AG04450 (cell line): Measurements from ENCODE around the gene DOK1. TPM values are rescaled to one million over a fixed set of nuclear protein-coding genes. Genes with fewer than 3 reads are reported as not detected.

Experiments
- CTCF ChIA-PET: fragments of 300-600, 350-600 bp; formaldehyde crosslinking; extraction: SDS; loops from one replicate; lab custom pipeline; 2022; ENCODE audit warnings: antibody characterized with exemption, inconsistent platforms; lab: Charles Lee
- POLR2A ChIA-PET: fragments of 350-600 bp; formaldehyde crosslinking; extraction: SDS; loops from one replicate; lab custom pipeline; 2021; ENCODE audit warnings: antibody characterized with exemption, inconsistent platforms; lab: Yijun Ruan, JAX
- DNase-seq: peaks from one replicate; pipeline ENCODE4 v3.0.0-alpha.2; 2011; ENCODE audit warnings: low read depth, low spot score
- H3K27ac ChIP-seq: one replicate; pipeline ENCODE4 v1.5.1; 2012; ENCODE audit warnings: low read depth, low read length, control low read depth
- H3K27me3 ChIP-seq: one replicate; pipeline ENCODE4 v1.6.0; 2012; ENCODE audit warnings: low read length; ENCODE audit not compliant: control insufficient read depth, insufficient read depth
- H3K4me3 ChIP-seq: 2 replicates; pipeline ENCODE4 v1.5.1; 2011; ENCODE audit warnings: mild to moderate bottlenecking, low read depth, low read length, control low read depth
- H3K9me3 ChIP-seq: 2 replicates; pipeline ENCODE4 v1.5.1; 2012; ENCODE audit warnings: low read length; ENCODE audit not compliant: control insufficient read depth, insufficient read depth
- polyA plus RNA-seq: library from polyadenylated mRNA; depleted of rRNA; stranded (reverse); fragments of >200 nt; gene quantifications from 2 replicates; pipeline ENCODE4 v1.2.3, GENCODE V29; 2011
- TF ChIP-seq, protein P1 (sequence below): IDR thresholded peaks from 2 replicates; pipeline ENCODE4 v1.5.1; 2011; ENCODE audit warnings: low read depth, low read length, control low read depth, inconsistent platforms

DOK1 gene
- polyA plus RNA-seq, 1 experiment, result 16.8 TPM

DNA sequence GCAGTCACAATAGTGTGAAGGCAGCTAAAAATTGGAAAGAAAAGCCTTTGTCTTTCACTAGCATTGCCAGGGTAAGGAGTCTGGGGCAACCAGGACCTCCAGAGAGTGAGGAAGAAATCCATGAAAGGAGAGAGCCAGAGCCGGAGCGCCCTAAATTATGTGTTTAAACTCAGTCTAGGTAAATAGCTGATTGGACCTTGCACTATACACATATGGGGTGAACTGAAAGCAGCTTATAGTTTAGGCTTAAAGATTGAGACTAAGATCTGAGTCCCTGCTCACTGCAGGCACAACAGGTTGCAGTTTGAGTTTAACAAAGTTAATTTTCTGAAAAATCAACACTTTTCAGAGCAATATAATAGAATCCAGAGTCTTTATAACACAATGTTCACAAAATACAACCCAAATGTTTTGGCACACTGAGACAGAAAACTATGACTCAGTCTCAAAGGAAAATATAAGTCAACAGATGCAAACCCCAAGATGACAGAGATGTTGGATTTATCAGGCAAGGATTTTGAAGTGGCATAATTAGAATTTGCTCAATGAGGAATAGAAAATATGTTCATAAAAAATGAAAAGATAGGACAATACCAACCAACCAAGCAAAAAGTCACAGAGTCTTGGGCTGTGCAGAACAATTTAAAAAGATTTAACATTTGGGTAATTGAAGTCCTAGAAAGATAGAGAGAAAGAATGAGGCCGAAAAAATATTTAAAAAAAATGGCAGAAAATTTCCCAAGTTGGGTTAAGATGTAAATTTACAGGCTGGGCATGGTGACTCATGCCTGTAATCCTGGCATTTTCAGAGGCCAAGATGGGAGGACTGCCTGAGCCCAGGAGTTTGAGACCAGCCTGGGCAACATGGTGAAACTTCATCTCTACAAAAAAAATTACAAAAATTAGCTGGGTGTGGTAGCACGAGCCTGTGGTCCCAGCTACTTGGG lies 39.6 kb downstream of the DOK1 start:
- no peak for DNase-seq
- ChIA-PET CTCF (interaction anchor here (0.6 kb wide), 1 partner anchor 8 kb away, joined by 3 read pairs; no protein-coding TSS in a partner anchor), POLR2A (no interaction called here)
- no peak overlapping the region for H3K4me3 ChIP-seq
- no peaks in the 10 kb centered on the region for H3K9me3 ChIP-seq
- H3K27ac ChIP-seq, result no peak overlapping the region
- TF ChIP-seq, protein P1, sequence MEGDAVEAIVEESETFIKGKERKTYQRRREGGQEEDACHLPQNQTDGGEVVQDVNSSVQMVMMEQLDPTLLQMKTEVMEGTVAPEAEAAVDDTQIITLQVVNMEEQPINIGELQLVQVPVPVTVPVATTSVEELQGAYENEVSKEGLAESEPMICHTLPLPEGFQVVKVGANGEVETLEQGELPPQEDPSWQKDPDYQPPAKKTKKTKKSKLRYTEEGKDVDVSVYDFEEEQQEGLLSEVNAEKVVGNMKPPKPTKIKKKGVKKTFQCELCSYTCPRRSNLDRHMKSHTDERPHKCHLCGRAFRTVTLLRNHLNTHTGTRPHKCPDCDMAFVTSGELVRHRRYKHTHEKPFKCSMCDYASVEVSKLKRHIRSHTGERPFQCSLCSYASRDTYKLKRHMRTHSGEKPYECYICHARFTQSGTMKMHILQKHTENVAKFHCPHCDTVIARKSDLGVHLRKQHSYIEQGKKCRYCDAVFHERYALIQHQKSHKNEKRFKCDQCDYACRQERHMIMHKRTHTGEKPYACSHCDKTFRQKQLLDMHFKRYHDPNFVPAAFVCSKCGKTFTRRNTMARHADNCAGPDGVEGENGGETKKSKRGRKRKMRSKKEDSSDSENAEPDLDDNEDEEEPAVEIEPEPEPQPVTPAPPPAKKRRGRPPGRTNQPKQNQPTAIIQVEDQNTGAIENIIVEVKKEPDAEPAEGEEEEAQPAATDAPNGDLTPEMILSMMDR, result no peak
- peaks cover 23% of the 10 kb centered on the region for H3K27me3 ChIP-seq

DNA sequence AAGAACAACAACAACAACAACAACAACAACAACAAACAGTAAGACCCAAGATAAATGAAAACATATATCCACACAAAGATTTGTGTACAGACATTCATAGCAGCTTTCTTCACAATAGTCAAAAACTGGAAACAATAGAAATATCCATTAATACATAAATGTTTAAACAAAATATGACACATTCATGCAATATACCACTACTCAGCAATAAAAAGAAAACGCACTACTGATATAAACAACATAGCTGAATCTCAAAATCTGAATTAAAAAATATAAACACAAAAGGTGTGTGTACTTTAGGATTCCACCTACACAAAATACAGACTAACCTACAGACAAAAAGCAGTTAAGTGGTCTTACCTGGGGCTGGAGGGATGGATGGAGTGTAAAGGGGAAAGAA lies 42.1 kb downstream of the DOK1 start:
- DNase-seq, result no peak
- Histone ChIP-seq H3K27me3 (peaks cover 13% of the 10 kb centered on the region), H3K27ac (no peak overlapping the region), H3K9me3 (no peaks in the 10 kb centered on the region), H3K4me3 (no peak overlapping the region)
- TF ChIP-seq, protein P1, result no peak
- ChIA-PET CTCF (no interaction called here), POLR2A (no interaction called here)

DNA sequence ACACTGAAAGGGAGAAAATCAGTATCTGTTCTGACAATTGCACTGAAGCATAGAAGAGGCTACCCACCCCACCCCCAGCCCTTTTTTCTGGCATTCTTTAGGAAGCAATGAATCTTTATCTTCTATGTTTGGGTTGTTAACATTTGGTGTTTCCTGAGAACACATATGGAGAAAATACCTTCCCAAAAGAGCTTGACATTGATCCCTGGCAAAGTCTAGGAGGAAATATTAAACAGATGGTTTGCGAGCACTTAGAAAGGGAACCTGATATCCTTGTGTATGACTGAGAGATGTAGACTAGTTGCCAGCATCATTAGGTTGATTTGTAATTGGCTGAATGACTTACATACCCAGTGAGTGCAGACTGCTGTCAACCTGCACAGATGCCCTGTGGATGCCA lies 42.9 kb downstream of the DOK1 start:
- no peak overlapping the region for H3K4me3 ChIP-seq
- H3K27me3 ChIP-seq, result peaks cover 13% of the 10 kb centered on the region
- TF ChIP-seq, protein P1, result no peak
- no peak overlapping the region for H3K27ac ChIP-seq
- CTCF ChIA-PET, result interaction anchor here (0.7 to 1.5 kb wide), 3 partner anchors 8 to 940 kb away, joined by 6 to 9 read pairs (median 8); no protein-coding TSS in a partner anchor
- H3K9me3 ChIP-seq, result no peaks in the 10 kb centered on the region
- DNase-seq, result no peak
- POLR2A ChIA-PET, result no interaction called here

DNA sequence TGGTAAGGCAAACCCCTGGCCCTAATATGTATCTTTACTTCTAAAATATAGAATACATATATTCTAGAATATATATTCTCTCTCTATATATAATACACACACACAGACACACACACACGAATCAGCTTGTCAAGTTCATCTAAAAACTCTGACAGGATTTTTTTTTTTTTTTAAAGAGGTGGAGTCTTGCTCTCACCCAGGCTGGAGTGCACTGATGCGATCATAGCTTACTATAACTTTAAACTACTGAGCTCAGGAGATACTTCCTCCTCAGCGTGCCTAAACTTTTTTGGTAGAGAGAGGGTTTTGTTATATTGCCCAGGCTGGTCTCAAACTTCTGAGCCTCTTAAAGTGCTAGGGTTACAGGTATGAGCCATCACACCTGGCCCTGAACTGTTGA lies 45.2 kb downstream of the DOK1 start:
- TF ChIP-seq, protein P1, result no peak
- H3K9me3 ChIP-seq, result no peaks in the 10 kb centered on the region
- ChIA-PET CTCF (no interaction called here), POLR2A (no interaction called here)
- DNase-seq, result no peak
- no peak overlapping the region for H3K27ac ChIP-seq
- no peak overlapping the region for H3K4me3 ChIP-seq
- H3K27me3 ChIP-seq, result peaks cover 11% of the 10 kb centered on the region

DNA sequence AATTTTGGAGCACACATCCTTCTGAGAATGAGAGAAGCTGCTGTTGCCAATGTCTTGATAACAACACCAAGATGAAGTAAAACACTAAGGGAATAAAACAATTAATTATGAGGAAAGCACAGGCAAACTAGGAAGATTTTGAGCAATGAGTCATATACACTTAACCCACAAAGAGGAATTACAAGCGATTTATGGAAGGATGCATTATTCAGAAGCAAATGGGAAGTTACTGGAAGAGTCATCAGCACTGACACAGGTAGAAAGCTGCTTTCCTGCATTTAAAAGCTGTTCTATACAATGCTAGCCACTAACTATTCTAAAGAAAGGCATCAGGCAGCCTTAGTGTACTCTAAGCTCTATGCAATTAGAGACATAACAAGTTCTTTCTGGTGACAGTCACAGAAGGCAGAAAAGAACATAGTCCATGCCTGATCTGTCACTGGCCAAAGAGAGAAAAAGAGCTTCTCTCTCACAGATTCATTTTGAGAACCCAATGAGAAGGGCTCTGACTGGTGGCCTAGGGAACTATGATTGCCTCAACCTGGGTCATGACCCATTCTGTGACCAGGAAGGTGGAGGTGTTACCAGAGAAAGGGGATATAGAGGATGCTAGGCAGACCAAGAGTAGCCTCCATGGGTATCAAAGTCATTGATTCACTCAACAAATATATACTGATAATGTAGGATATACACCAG lies 48.2 kb downstream of the DOK1 start:
- ChIA-PET CTCF (interaction anchor here (0.8 to 2.6 kb wide), 3 partner anchors 9 to 113 kb away, joined by 3 to 19 read pairs (median 3); no protein-coding TSS in a partner anchor), POLR2A (no interaction called here)
- H3K9me3 ChIP-seq, result no peaks in the 10 kb centered on the region
- H3K27me3 ChIP-seq, result peaks cover 19% of the 10 kb centered on the region
- TF ChIP-seq, protein P1, result no peak
- H3K4me3 ChIP-seq, result no peak overlapping the region
- DNase-seq, result no peak
- no peak overlapping the region for H3K27ac ChIP-seq
